ENCODE measurements around the gene TOP1.
"Not testable (repeated sequence)": the region's sequence is repeated elsewhere in the genome, so short reads cannot be mapped to it uniquely, and the experiment has no call there.

Gene TOP1

DNA sequence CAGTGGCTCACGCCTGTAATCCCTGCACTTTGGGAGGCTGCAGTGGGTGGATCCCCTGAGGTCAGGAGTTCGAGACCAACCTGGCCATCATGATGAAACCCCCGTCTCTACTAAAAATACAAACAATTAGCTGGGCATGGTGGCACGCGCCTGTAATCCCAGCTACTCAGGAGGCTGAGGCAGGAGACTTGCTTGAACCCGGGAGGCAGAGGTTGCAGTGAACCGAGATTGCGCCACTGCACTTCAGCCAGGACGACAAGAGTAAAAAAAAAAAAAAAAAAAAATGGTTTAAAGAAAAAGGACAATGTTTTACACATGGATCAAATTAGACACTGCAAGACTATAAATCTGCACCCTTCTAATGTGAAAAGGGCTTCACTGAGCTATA, 103.8 kb downstream of the TOP1 start:
- not testable (repeated sequence) for H3K36me3 ChIP-seq (ENCODE audit: control insufficient read depth in 1 of 2, insufficient read depth in 2 of 2, low read length in 2 of 2); H3K18ac ChIP-seq (ENCODE audit: low read length); H3K14ac ChIP-seq (ENCODE audit: low read length); H2BK120ac ChIP-seq (ENCODE audit: insufficient read depth, low read length, poor library complexity); H4K8ac ChIP-seq (ENCODE audit: low read depth, low read length); H3K79me1 ChIP-seq (ENCODE audit: low read length); H3K9ac ChIP-seq (ENCODE audit: low read length); H4K91ac ChIP-seq (ENCODE audit: low read depth, low read length); H4K12ac ChIP-seq (ENCODE audit: low read depth, low read length); H3K79me2 ChIP-seq (ENCODE audit: control insufficient read depth, insufficient read depth, low read length, poor library complexity); H3K4me1 ChIP-seq (ENCODE audit: control insufficient read depth in 1 of 2, insufficient read depth in 2 of 2, low read length in 2 of 2); H2BK12ac ChIP-seq (ENCODE audit: low read length); DNase-seq; H3K27me3 ChIP-seq (ENCODE audit: insufficient read depth, low read length); H3K4me2 ChIP-seq (ENCODE audit: low read length); H3K27ac ChIP-seq (ENCODE audit: low read depth, low read length); H3K4ac ChIP-seq (ENCODE audit: low read depth, low read length); H2BK5ac ChIP-seq (ENCODE audit: low read depth, low read length, poor library complexity); H3K23ac ChIP-seq (ENCODE audit: low read length); H3K4me3 ChIP-seq (ENCODE audit: low read depth, low read length); H2AK5ac ChIP-seq (ENCODE audit: low read length); H2AFZ ChIP-seq (ENCODE audit: insufficient read depth, low read length, poor library complexity); H3K9me3 ChIP-seq (ENCODE audit: insufficient read depth, low read depth, low read length)
- WGBS (ENCODE audit: extremely low coverage, insufficient coverage, insufficient read length) = no CpG with 5 or more reads among the region's 9 CpGs

DNA sequence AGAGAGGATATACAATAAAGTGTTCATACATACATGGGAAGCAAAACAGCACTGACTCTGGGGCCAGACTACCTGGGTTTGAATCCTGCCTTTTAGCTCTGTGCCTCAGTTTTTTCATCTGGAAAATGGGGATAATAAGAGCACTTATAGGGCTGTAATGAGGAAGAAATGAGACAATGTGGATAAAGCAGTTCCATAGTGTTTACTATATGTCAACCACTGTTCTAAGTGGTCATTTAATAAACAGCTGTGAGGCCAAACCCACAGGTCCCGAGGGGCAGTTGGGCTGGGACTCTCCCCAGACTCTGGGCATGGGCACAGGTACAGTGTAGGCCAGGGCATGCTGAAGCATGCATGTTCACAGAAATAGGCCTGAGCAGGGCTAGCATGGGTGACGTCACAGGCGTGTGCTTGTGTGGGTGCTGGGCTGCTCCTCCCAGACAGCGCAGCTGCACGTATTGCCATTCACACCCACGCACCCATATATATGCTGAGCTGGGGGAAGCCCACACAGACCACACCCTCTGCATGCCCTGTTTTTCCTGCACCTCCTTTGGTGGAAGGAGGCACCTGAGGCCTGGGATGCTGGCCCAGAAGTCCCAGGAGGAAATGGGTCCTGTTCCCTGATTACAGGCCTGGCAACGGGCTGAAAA, 105.2 kb downstream of the TOP1 start:
- no peak overlapping the region for H3K14ac ChIP-seq (ENCODE audit: low read length)
- H3K36me3 ChIP-seq (ENCODE audit: control insufficient read depth in 1 of 2, insufficient read depth in 2 of 2, low read length in 2 of 2) = peaks cover 4 to 5% of the 10 kb centered on the region in 2 experiments
- WGBS (ENCODE audit: extremely low coverage, insufficient coverage, insufficient read length) = no CpG with 5 or more reads among the region's 7 CpGs
- H3K4me1 ChIP-seq (ENCODE audit: control insufficient read depth in 1 of 2, insufficient read depth in 2 of 2, low read length in 2 of 2) = peaks cover 7% of the 10 kb centered on the region in 2 experiments
- no peak overlapping the region for H2AFZ ChIP-seq (ENCODE audit: insufficient read depth, low read length, poor library complexity)
- no peak overlapping the region for H2BK120ac ChIP-seq (ENCODE audit: insufficient read depth, low read length, poor library complexity)
- no peak overlapping the region for H3K27ac ChIP-seq (ENCODE audit: low read depth, low read length)
- H2BK12ac ChIP-seq (ENCODE audit: low read length) = no peak overlapping the region
- no peak overlapping the region for H3K23ac ChIP-seq (ENCODE audit: low read length)
- no peak overlapping the region for H3K4ac ChIP-seq (ENCODE audit: low read depth, low read length)
- no peaks in the 10 kb centered on the region for H3K27me3 ChIP-seq (ENCODE audit: insufficient read depth, low read length)
- peaks cover 20% of the 10 kb centered on the region for H3K79me1 ChIP-seq (ENCODE audit: low read length)
- no peak overlapping the region for H4K91ac ChIP-seq (ENCODE audit: low read depth, low read length)
- peaks cover 22% of the 10 kb centered on the region for H3K79me2 ChIP-seq (ENCODE audit: control insufficient read depth, insufficient read depth, low read length, poor library complexity)
- no peaks in the 10 kb centered on the region for H3K9me3 ChIP-seq (ENCODE audit: insufficient read depth, low read depth, low read length)
- no peak overlapping the region for H4K12ac ChIP-seq (ENCODE audit: low read depth, low read length)
- no peak overlapping the region for H3K4me2 ChIP-seq (ENCODE audit: low read length)
- H3K9ac ChIP-seq (ENCODE audit: low read length) = no peak overlapping the region
- H4K8ac ChIP-seq (ENCODE audit: low read depth, low read length) = no peak overlapping the region
- H2AK5ac ChIP-seq (ENCODE audit: low read length) = no peak overlapping the region
- H3K18ac ChIP-seq (ENCODE audit: low read length) = no peak overlapping the region
- H3K4me3 ChIP-seq (ENCODE audit: low read depth, low read length) = no peak overlapping the region
- H2BK5ac ChIP-seq (ENCODE audit: low read depth, low read length, poor library complexity) = no peak overlapping the region
- no peak for DNase-seq

DNA sequence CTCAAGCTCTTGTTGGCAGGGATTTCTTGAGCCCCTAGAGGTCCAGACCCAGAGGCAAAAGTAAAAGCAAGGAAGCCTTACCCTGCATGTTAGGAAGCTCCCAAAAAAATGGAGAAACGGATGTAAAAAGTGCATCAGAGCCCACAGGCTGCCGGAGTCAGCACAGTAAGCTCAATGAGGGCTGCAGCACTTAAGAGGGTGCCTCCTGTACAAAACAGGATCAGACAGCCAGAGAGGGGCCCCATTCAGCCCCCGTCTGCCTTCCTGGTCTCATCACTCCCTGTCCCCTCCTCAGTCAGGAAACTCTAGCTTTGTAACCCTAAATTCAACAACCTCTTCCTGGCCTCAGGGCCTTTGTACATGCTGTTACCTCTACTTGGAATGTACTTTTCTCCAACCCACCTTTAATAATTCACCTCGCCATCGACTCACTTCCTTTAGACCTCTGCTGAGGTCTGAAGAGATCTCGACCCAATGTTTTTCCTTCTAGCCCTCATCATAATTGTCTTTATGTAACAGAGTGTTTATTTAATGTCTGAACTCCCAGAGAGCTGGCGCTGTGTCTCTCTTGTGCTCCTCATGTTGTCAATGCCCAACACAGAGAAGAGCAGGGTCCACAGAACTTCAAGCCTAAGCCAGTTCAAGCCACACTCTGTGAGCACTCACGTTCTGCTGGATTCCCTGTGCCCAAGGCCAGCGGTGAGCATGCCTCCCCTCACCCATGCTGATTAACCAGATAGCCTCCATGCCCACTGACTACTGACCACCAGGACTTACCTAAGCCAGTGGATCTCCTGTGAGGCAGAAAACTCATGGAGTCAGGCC, 106.0 kb downstream of the TOP1 start:
- Histone ChIP-seq H2AK5ac (ENCODE audit: low read length) (no peak overlapping the region), H3K79me2 (ENCODE audit: control insufficient read depth, insufficient read depth, low read length, poor library complexity) (peaks cover 27% of the 10 kb centered on the region), H4K8ac (ENCODE audit: low read depth, low read length) (no peak overlapping the region), H4K91ac (ENCODE audit: low read depth, low read length) (no peak overlapping the region), H2BK5ac (ENCODE audit: low read depth, low read length, poor library complexity) (no peak overlapping the region), H4K12ac (ENCODE audit: low read depth, low read length) (no peak overlapping the region), H3K4me1 (ENCODE audit: control insufficient read depth in 1 of 2, insufficient read depth in 2 of 2, low read length in 2 of 2) (peaks cover 12% of the 10 kb centered on the region in 2 experiments), H3K9me3 (ENCODE audit: insufficient read depth, low read depth, low read length) (no peaks in the 10 kb centered on the region), H3K4me2 (ENCODE audit: low read length) (no peak overlapping the region), H3K27me3 (ENCODE audit: insufficient read depth, low read length) (no peaks in the 10 kb centered on the region), H2BK120ac (ENCODE audit: insufficient read depth, low read length, poor library complexity) (no peak overlapping the region), H3K9ac (ENCODE audit: low read length) (no peak overlapping the region), H3K27ac (ENCODE audit: low read depth, low read length) (no peak overlapping the region), H3K18ac (ENCODE audit: low read length) (no peak overlapping the region), H2AFZ (ENCODE audit: insufficient read depth, low read length, poor library complexity) (no peak overlapping the region), H3K4ac (ENCODE audit: low read depth, low read length) (no peak overlapping the region), H3K4me3 (ENCODE audit: low read depth, low read length) (no peak overlapping the region), H2BK12ac (ENCODE audit: low read length) (no peak overlapping the region), H3K79me1 (ENCODE audit: low read length) (peaks cover 20% of the 10 kb centered on the region), H3K36me3 (ENCODE audit: control insufficient read depth in 1 of 2, insufficient read depth in 2 of 2, low read length in 2 of 2) (peaks cover 4 to 5% of the 10 kb centered on the region in 2 experiments), H3K23ac (ENCODE audit: low read length) (no peak overlapping the region), H3K14ac (ENCODE audit: low read length) (no peak overlapping the region)
- no CpG with 5 or more reads among the region's 9 CpGs for WGBS (ENCODE audit: extremely low coverage, insufficient coverage, insufficient read length)
- DNase-seq = no peak

DNA sequence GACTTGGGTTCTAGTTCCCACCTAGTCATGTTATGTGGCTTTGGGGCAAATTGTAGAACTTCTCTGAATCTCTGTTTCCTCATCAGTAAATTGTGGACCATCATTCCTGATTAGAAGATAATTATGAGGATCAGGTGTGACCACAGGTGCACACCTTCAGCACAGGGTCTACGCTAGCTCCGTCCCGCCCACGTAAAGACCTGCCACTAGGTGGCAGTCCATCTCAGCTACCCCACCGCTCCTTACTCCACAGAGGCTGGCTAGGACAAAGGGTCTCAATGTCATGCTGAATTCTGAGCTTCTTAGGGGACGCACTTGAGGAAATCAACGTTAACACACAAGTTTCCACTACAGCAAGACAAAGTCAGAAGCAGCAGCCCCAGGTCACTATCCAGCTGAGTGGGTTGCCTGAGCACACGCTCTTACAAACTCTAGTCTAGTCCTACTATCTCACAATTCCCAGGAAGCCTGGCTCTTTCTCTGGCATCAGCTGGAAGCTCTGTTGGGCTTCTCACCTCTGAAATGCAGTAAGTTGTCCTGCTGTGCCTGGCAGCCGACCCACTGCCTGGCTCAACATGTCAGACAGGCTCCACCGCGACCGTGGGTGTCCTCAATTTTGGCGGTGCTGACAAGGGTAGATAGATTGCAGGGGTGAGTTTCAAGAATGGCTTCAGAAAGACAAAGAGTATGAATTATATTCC, 106.7 kb downstream of the TOP1 start:
- H2BK5ac ChIP-seq (ENCODE audit: low read depth, low read length, poor library complexity) = no peak overlapping the region
- no peak overlapping the region for H2BK120ac ChIP-seq (ENCODE audit: insufficient read depth, low read length, poor library complexity)
- no peak overlapping the region for H2AK5ac ChIP-seq (ENCODE audit: low read length)
- H3K79me1 ChIP-seq (ENCODE audit: low read length) = peaks cover 20% of the 10 kb centered on the region
- H3K4me1 ChIP-seq (ENCODE audit: control insufficient read depth in 1 of 2, insufficient read depth in 2 of 2, low read length in 2 of 2) = peaks cover 14 to 19% of the 10 kb centered on the region in 2 experiments
- H2BK12ac ChIP-seq (ENCODE audit: low read length) = no peak overlapping the region
- no CpG with 5 or more reads among the region's 13 CpGs for WGBS (ENCODE audit: extremely low coverage, insufficient coverage, insufficient read length)
- H3K4ac ChIP-seq (ENCODE audit: low read depth, low read length) = no peak overlapping the region
- no peaks in the 10 kb centered on the region for H3K9me3 ChIP-seq (ENCODE audit: insufficient read depth, low read depth, low read length)
- no peak overlapping the region for H3K23ac ChIP-seq (ENCODE audit: low read length)
- H4K12ac ChIP-seq (ENCODE audit: low read depth, low read length) = peak overlapping the region; percentile 5
- H3K9ac ChIP-seq (ENCODE audit: low read length) = no peak overlapping the region
- H3K4me2 ChIP-seq (ENCODE audit: low read length) = no peak overlapping the region
- H3K14ac ChIP-seq (ENCODE audit: low read length) = no peak overlapping the region
- DNase-seq = peak in 1 of 2 donors; percentile 71
- peaks cover 35% of the 10 kb centered on the region for H3K79me2 ChIP-seq (ENCODE audit: control insufficient read depth, insufficient read depth, low read length, poor library complexity)
- H4K8ac ChIP-seq (ENCODE audit: low read depth, low read length) = peak overlapping the region; percentile 5
- no peak overlapping the region for H3K4me3 ChIP-seq (ENCODE audit: low read depth, low read length)
- H4K91ac ChIP-seq (ENCODE audit: low read depth, low read length) = no peak overlapping the region
- no peaks in the 10 kb centered on the region for H3K27me3 ChIP-seq (ENCODE audit: insufficient read depth, low read length)
- H3K36me3 ChIP-seq (ENCODE audit: control insufficient read depth in 1 of 2, insufficient read depth in 2 of 2, low read length in 2 of 2) = peaks cover 7 to 10% of the 10 kb centered on the region in 2 experiments
- H2AFZ ChIP-seq (ENCODE audit: insufficient read depth, low read length, poor library complexity) = no peak overlapping the region
- H3K27ac ChIP-seq (ENCODE audit: low read depth, low read length) = no peak overlapping the region
- H3K18ac ChIP-seq (ENCODE audit: low read length) = no peak overlapping the region
